Activated CD4-positive, CD25-positive, alpha-beta regulatory T cell treated with anti-CD3 and anti-CD28 coated beads, Interleukin-2, amount 50 U/mL, for 16 hours (primary cell): ENCODE measurements around the gene DPH1.

Source experiments
- DNase-seq: peaks from one replicate; pipeline ENCODE4 v3.0.0-alpha.2; 2020; ENCODE audit warnings: low read depth, low spot score

Gene DPH1

DNA sequence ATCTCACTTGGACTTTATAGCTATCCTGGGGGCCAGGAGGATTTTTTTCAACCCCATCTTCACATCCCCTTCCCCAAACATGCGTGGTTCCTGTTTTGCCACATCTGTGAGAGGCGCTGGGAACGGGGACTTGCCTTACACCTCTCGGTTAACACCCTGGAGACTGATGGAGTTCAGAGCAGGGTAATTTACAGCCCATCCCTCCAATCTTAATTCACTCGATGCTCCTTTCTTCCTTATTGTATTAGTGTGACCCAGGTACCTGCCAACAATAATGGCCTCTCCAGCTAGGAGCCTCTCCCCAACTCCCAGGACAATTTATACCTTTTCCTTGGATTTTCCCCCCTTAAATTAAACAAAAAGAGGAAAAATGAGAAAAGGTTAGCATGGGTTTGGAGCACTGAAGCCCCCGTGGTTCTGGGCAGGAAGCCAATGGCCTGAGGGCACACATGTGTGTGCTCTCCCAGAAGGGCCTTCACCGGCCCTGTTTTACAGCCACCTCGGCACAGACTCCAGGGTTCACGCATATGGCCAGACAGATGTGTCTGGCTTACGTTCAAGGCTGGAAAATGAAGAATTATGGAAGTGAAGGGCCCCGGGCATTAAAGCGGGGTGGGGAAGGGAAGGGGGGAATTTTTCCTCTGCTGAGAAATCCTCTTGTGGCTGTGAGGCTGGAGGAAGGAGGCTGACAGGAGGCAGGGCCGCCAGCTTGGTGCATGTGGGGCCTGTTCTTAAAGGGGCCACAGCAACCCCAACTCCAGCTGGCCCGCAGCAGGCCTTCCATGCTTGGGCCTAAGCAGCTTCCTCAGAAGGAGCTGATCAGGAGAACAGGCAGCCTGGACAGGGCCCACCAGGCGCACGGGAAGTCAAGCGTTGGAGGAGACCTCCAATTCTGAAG lies 46.4 kb downstream of the DPH1 start:
- no peak for DNase-seq

DNA sequence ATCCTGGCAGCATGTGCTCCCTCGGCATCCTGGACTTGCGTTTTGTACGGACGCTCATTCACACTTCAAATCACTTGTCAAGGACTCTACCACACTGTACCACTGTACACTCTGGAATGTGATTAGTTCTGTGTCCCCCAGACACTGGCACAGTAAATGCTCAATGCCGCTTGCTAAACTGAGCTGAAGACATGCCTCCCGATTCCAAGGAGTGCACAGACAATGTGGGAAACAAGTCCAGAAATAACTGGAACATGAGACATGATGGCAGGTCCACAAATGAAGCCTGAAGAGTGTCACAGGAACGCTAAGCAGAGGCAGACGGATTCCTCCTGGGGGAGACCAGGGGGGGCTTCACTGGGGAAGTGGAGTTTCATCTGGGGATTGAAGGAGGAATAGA lies 47.1 kb downstream of the DPH1 start:
- DNase-seq, result no peak

DNA sequence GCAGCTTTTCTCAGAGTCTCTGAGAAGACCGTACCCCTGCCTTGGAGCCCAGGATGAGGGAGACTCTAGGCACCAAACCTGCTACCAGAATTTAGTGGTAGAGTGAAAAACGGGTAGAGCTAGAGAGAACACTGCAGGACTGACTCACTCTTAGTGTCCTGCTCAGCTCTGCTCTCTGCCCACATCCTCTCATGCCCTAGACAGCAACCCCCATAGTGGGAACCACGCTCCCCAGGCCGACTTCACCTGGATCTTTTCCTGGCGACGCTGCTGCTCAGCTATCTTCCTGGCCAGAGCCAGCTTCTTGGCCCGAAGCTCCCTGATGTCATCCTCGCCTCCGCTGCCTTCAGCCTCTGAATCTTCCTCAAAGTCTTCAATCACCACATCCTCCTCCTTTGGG lies 51.6 kb downstream of the DPH1 start:
- DNase-seq, result no peak

DNA sequence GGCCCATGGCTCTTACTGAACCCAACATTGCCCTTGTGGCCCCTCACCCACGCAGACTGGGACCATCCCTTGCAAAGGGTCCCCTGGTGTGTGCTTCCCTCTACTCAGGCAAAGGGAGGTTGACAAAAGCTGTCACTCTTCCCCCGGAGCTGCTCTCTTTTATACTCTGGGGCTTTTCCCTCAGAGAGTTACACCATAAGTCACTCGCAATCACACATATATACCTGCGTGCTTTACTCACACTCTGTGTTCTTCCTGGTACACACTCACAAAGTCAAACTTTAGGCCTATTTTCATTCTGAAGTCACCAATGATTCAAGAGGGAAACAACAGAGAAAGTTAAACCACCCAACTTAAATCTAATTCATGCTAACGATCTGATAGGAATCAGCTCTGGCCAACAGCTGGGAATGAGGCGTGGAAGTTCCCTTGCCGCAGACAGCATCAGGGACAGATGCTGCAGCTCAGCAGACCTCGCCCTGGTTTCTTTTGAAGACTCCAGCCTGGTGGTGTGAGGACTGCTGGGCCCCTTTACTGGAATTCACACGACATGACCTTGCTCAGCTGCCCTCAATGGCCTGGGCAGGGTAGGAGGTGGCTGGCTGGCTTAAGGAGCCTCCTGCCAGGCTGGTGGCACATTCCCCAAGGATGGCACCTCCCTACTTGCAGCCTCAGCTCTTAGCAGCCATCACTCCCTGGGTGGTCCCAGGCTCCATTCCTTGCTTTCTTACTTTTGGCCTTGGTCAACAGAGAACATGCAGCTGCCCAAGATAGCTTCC lies 52.2 kb downstream of the DPH1 start:
- DNase-seq, result no peak

DNA sequence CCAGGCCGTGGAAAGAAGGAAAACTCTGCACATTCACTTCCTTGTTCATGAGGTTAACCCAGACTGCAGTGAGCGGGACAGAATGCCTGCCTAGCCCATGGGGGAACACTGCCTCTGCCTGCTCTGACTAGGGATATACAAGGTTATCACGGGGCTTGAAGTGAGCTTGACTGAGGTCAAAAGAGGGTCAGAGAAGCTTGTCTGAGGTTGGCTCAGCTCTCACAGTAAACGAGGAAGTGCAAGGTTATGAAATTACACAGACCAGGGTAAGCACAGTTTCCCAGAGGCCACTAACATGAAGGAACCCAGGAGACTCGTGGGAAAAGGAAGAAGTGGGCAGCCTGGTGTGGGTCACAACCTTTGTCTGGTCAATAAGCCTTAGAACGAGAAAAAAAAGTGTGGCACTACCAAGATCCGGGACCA lies 53.7 kb downstream of the DPH1 start:
- DNase-seq, result no peak

DNA sequence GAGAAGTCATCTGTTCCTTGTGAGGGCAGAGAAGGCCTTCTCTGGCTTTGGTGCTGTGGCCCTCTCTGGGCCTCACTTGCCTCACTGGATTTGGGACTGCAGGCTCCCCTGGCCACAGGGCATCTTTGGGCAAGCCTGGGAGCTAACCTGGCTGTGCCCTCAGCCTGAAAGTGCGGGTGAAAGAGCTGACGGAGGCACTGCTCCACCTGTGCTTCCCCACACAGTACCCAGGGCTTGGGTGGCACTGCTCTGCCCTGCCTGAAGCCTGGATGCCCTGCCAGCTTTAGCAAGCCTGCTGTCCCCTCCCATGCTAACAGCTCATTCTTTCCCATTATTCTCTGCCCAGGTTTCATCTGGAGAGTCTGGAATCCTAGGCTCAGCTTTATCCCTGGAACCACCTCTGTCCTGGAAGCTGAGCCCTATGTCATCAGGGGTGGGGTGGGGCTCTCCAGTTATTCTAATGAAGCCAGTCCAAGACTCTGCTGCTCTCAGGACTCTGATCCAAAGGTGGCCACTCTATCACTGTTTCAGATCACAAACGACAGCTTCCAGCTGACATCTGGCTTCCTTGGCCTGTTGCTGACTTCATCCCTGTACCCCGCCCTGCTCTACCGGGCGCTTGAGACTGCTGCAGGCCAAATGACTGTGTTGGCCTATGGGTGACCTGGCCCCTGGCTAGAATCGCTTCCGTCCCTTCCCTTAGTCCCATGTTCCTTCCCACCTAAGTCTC lies 54.2 kb downstream of the DPH1 start:
- DNase-seq, result no peak

DNA sequence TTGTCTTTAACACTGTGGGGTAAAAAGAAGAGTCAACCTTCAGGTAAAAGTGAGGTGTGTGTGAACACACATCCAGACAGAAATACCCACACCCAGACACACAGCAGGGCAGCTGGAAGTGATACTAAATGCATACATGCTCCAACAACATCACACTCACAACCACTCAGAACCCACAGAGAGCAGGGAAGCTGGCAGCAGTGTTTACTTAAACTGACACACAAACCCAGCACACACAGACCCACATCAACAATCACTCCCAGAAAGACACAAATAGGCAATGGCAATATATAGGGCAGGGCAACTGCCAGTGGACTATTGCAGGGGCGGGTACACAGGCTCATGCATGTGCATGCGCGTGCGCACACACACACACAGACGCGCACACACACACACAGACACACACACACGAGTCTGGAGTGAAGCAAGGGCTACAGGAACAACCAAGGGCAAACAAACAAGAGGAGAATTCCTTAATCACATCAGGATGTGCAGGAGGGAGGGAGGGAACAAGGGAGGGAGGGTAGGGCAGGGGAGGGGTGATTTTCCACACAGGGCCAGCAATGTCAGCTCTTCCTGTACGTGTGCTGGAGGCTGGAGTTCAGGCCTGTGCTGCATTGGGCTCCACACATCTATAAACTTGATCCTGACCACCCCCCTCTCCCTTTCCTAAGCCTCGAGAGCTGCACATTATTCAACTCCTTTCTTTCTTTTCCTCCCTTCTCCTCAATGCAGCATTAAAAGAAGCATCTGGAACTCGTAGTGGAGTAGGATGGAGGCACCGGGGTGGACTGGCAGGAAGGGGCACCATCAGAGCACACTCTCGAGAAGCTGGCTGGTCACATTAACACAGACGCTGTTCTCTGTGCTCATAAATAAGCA lies 55.1 kb downstream of the DPH1 start:
- DNase-seq, result no peak

DNA sequence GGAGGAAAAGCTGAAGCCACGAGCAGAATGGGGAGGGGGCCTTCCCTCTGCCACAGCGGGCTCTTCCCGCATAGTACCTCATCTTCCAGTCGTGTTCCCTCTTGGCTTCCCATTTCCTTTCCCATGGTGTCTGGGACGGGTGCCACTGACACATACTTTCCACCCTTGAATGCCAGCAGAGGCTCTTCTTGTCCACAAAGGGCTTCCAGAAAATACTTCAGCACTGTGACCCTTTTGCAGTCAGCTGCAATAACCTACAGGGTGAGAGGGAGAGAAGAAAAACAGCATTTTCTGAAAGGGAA lies 55.6 kb downstream of the DPH1 start:
- DNase-seq, result no peak

DNA sequence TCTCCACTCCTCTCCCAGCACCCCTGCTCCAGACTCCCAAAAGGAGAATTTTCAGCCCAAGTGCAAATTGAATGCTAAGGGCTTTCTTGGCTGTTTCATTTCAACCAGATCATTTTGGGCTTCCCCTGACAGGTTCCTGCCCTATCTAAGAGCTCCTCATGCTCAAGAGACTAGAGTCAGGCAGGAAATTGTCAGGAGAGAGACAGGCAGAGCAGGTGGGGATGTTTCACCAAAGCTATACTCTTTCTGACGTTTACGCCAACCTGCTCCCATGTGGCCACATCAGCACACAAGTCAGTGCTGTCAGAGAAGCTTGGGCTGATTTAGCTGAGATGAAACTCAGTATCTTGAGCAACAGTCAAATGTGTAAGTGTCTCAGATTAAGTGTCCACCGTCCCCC lies 56.4 kb downstream of the DPH1 start:
- no peak for DNase-seq

DNA sequence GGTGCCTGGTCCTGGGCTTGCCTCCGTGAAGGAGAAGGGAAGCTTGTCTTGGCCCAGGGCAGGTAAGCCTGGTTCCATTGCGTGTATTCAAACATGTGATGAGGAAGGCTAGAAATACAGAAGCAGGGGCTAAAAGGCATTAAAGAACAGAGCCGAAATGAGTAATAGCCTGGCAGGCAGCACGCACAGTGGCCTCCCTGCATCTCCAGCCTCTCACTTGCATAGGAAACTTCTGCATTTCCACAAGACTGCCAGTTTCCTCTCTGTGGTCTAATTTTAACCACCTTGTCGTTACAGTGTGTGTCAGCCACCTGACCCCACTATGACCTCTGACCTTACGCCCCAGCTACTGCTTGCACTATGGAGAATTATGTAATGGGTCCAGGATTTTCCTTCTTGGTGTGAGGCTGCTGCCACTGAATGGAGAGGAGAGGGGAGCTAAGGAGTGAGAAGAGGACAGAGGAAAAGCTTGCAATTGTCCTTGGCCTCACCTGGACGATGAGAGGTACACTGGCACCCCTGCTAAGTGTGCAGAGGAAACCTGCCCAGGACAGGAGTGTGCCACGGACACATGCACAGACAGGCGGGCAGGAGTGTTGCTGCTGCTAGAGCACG lies 57.8 kb downstream of the DPH1 start:
- DNase-seq, result no peak

DNA sequence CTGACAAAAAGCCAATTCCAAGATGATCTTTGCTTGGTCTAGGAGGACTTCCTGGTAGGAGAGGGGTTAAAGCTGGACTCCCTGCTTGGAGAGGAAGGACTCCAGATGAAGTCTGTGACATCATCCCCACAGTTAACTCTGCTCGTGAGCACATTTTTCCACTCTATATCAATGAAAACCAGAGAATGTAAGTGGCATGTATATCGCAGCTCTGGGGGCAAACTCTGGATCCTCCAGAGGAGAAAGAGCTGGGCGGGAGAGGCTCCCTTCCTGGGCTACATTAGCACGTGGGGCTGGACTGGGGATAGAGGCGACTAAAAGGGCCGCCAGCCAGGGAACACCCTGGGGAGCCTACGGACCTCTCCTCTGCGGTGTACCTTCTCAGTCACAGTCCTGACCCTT lies 59.1 kb downstream of the DPH1 start:
- no peak for DNase-seq

DNA sequence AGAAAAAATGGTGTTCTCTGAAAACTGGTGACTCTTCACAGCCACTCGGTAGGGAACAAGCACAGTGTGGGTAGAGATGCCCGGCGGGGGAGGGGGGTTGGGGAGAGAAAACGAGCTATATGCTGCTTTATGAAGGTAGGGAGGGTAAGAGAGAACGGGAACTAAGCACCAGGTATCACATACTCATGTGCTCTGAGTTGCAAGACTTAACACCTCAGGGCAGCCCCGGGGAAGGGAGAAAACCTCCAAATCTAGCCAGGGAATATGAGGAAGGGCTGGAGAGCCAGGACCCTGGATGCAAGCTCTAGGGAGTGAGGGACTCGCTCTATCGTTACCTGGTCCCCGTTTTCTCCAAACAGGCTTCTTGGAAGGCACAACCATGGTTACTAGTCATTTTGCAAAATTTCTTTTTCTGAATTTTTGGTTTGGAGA lies 60.3 kb downstream of the DPH1 start:
- no peak for DNase-seq

DNA sequence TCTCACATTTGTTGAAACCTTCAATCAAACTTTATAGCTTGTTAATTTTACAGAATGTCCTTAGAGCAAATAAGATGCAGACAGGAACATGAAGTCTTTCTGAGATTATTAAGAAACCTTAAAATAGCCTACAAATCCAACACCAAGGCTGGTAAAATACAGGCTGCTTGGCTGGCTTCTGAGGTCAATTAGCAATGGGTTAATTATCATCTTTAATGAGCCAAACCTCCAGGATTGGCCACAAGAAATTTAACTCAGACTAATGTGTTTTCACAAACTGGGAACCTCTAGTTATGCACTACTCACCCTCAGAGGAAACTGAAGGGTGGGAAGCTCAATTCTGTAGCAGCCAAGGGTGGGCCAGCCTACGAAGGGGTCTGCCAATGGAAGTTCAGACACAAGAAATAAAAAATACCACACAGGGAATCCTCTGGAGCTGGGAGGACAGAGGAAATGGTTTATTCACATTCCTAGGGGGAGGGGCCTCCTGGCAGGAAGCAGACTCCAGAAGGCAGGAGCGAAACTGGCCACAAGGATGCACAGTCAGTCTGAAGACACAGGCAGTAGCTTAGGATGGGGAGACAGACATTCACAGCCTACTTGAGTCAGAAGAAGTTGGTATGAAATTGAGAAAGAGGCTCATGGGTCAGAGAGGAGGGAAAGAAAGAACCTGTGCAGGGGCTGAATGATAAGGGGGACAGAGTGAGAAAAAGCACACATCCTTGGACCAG lies 61.0 kb downstream of the DPH1 start:
- DNase-seq, result no peak

DNA sequence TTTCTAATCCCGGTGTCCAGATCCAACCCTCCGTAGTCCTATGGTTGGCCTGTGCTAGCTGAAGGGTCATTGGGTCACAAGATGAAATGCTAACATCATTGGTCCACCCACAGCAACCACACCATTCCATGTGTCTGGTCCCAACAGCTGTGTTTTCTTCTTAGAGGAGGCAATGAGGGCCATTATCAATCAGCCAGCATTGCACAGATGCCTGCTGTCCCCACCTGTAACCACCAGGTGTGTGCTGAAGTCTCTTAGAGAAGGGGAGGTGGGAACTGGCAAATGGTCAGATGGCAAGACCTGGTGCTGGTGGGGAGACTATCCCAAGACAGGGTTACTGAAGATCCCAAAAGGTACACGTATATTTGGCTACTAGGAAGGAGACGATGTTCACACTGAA lies 62.3 kb downstream of the DPH1 start:
- DNase-seq, result no peak

DNA sequence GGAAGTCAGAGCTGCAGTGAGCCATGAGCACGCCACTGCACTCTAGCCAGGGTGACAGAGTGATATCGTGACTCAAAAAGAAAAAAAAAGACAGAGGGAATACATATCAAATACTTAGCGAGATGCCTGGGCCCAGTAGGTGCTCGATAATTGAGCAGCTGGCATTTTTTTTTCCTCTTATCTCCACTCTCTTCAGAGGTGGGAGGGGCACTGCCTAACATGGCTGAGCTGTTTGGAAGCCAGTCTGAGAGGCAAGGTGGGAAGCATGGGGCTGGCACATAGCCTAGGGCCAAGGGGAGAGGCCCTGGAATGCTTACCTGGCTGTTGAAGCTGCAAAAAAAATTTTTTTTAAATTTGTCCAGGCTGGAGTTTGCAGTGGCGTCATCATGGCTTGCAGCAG lies 63.4 kb downstream of the DPH1 start:
- no peak for DNase-seq
